Activated T-helper 9 cell treated with anti-CD3 and anti-CD28 coated beads, Interleukin-2, amount 50 U/mL, for 16 hours (primary cell): Measurements from ENCODE around the gene CETN1.

ENCODE experiments used
- DNase-seq: peaks from one replicate; pipeline ENCODE4 v3.0.0-alpha.2; 2020; ENCODE audit warnings: low read depth

The CETN1 gene

DNA sequence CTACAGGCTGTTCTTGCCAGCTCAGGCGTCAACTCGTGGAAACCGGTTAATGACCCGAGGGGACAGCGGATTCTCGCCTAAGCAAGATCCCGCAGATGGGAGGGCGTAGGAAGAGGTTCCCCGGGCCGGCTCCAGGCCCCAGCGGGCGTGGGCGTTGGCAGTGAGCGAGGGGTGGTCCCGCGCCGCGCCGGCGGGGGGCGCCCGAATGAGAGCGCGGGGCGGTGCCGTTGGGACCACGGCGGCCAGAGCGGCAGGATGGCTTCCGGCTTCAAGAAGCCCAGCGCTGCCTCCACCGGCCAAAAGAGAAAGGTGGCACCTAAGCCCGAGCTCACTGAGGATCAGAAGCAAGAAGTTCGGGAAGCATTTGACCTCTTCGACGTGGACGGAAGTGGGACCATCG is at the start of gene CETN1:
Gene CETN1 (plus strand): TSS at position 227 of the 400 bp plus-strand sequence. CDS start 29 bp downstream, at position 256.
- DNase-seq, result no peak

DNA sequence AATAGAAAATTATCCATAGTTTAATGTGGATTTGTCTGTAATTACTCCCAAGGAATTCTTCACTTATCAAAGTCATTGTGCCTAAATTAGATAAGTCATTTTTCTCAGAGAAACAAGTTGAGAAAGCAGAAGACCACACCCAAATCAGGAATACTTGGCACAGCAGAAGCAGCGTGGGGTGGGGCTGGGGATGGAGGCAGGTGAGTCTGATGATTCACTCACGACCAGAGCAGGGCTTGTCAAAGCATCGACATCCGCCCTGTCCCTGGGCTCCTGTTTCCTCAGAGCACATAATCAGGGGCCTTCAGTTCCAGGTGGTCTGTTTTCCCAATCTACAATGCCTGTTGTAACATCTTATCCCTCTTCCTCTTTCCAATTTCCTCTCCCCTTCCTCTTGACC is 48.2 kb upstream of the CETN1 start:
- DNase-seq, result no peak

DNA sequence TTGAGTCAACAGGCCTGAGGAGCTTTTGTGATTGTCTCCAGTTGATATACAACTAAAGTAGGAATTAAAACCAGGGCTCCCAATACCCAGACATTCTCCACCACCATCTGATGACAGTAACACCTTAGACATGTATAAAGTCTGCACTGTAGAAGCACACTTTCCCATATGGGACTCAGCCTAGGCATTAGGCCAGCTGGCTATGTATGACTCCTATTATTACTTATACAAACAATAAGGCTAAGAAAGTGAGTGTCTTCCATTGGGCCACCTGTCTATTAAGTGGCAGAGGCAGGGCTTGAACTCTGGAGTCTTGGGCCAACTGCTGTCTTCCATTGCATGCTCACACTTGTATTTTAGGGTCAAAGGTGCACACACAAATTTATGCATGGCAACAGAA is 47.5 kb upstream of the CETN1 start:
- no peak for DNase-seq

DNA sequence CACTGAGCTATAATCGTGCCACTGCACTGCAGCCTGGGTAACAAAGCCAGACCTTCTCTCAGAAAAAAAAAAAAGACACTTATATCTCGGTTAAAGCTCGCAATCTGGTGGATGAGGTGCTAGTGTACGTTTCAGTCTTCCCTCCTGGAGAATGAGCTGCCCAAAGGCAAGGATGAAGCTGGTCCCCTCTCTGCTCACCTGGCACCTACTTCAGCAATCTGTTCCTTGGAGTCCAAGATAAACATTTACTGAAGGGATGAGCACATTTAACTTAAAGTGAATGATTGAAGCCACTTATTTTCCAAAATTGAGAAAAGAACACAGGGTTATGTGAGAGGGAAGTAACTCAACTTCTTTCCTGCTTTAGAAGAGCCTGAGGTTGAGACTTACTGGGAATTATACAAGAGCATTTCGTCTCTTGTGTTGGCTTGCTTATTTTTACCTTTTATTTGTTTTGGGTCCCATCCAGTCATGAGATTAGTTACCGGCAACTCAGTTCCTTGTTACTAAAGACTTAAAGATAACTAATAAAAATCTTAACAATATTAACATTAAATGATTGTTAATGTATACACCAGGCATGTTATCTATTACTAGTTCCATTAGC is 46.1 kb upstream of the CETN1 start:
- no peak for DNase-seq

DNA sequence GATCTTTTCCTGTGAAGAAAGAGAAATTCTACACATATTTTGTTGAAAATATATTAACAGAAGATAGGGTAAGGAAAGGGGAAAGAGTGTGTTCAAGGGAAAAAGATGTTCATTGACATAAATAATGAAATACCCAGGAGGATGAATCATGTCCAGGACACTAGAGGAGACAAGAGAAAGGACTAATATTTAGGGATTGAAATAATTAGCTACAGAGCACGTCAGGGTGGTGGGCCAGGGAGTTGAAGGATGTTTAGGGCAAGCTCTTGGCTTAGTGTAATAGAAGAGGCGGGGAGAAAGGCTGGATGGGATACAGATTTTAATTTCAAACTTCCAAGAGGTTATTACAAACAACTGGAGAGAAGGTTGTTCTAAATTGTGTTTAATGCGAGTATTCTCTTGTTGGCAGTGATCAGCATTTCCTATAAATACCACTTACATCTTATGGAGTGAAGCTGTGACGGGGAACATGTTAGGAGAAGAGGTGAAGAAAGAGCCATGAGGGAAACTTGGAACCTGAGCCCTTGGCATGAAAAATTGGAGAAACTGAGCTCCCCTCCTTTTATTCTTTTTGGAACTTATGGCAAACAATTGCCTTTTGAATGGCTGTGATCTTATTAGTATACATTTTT is 36.6 kb upstream of the CETN1 start:
- DNase-seq, result no peak

DNA sequence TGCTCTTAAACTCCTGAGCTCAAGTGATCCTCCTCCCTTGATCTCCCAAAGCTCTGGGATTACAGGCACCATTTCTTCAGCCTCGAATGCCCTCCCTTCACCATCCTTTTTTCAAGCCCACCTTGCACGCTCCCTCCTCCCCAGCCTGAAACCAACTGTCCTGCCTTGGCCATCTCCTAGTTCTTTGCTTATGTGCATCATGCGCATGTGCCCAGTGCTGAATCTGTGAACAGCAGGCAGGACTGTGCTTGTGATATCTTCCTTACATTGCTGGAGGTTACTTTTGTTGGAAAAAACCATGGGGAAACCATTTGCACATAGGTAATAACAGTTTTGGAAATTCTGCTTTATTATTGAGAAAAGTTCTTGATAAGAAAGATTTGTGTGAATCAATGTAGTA is 30.2 kb upstream of the CETN1 start:
- no peak for DNase-seq

DNA sequence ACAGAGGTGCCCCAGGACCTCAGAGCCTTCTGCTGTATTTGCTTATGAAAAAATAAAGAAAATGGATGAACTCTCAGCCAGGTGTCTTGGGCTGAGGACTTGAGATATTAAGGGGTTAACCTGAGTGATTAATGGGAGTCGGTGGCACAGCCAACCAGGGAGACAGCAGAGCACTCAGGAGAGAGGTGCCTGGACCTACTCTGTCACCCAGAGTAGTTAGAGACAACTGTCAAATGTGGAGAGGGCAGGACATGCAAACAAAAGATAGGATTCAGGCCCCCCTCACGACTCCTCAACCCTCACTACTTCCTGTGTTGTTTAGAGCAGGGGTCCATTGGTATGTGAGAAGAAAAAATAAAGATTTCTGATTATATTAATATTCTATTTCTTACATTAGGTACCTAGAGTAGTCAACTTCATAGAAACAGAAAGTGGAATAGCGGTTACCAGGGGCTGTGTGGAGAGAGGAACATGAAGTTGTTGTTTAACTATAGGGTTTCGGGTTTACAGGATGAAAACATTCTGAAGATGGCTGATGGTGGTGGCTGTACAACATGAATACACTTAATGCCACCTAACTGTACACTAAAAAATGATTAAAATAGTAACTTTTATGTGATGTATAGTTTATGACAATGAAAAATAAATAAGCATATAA is 28.6 kb upstream of the CETN1 start:
- DNase-seq, result no peak

DNA sequence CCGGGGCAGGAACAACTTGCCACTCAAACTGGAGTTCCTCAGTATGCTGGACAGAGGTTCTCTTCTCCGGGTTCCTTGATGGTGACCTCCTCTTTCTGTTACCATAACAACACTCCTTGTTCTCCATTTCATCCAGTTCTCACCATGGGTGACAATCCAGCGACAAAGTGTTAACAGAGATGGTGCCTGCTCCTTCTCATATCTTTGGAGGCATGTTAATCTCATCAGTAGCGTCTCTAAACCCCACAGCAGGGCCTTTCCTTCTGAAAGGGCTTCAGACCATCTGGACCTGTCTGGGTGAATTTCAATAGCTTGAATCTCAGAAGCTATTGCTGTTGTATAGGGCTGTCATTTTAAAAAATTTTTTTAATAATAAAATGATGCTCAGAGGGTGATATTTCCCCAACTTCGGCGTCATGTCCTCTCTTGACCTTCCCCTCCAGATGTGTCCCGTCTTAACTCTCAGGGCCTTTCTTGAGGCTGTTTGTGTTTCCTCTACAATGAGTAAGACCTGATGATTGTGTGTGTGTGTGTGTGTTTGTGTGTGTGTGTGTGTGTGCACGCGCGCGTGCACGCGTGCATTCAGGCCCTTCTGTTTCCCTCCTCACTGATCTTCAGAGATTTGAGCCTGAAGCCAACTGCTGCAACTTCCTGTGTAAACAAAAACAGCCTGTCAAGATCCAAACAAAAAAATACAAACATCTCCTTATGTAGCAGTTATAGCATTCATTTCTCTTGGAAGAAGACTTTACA is 24.3 kb upstream of the CETN1 start:
- DNase-seq, result no peak

DNA sequence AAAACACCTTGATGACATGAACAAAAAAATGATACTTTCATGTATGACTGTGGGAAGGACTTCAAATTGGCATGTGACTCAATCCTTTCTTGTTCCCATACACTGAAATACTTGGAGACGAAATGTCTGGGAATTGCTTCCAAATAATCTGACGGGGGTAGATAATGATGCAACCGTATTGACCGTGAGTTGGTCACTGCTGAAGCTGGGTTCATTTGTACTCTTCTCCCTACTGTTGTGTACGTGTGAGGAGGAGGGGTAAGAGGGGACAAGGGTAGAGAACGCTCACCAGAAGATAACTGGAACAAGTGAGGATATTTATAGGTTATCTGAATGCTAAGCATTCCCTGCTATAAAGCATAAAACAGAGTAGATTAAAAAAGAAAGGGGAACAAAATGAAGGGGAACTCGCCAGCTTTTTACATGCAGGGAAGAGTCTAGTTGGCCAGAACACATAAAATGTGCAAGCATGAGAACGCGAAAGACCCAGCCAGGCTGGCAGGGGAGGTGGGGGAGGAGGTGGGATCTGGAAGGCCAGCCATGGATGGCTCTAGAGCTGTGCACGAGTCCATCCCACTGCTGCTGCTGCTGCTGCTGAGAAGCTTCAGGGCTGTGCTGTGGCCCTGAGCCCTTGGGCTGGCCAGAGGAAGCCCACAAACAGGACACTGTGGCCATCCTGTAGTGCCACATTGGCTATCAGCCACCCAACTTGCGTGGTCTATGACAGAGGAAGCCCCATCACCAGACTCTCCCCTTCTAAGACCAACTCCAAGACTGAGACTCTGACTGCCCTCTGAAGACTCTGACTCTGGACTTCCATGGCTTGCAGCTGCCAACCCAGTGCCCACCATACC is 15.2 kb upstream of the CETN1 start:
- no peak for DNase-seq

DNA sequence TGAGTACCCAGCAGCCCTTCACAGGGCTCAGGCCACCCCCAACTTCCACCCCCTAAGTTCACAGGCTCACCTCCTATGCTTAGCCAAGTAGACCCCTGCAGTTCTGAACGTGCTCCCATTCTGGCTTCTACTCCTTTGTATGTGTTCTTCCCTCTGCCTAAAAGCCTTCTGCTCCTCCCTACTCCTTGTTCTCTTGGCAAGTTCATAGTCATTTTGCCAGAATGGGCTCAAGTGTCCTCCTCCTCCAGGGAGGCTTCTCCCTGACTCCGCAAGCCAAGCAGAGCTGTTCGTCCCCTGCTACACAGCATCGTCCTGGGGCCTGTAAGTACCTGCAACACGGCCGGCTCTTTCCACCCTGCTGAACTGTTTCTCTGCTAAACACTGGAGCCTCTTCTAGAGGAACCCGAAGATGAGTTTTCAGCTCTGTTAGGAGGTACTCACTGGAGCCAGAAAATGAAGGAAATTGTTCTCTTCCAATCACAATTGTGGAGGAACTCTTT is 14.6 kb upstream of the CETN1 start:
- no peak for DNase-seq

DNA sequence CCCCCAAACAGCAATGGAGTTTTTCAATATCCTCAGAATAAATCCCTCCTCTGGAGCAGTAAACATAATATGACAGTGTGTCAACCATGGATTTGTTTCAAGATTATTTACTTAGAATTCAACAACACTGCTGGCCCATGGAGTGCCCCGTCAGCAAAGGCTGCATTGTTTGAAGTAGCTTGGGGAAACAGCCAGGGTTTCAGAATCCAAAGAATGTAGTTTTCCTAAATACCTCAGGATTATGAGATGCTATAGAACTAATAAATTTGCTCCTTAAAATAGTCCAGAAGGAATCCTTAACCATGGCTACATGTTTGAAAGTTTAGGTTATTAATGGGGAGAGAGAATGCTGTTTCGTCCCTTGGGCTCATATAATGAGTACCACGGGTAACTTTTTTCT is 13.1 kb upstream of the CETN1 start:
- DNase-seq, result no peak

DNA sequence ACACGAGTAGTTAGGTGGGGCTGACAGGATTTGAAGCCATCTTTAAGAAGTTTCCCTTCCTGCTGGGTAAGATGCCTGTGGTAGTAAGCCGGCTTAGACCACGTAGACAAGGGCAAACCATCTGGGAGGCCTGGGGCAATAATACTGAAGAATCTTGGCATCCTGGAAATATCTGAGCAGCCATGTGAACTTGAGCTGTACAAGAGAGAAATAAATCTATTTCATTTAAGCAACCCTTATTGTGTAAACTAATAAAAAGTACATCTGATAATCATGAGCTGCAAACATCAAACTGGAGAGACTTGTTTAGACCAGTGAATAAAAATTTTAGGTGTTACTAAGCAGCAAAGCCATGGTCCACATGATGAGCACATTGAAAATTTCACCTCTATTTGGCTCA is 11.4 kb upstream of the CETN1 start:
- no peak for DNase-seq

DNA sequence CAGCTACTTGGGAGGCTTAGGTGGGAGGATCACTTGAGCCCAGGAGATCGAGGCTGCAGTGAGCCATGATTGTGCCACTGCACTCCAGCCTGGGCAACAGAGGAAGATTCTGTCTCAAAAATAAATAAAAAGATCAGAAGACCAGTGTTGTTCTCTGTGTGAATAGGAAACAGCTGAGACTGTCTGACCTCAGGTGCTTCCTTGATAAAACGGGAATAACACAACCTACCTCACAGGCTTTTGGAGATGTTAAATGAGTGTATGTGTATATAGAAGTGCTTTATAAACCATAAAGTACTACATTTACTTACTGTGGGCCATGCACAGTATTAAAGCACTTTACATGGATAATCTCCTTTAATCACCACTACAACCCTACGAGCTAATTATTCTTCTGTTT is 9.9 kb upstream of the CETN1 start:
- no peak for DNase-seq

DNA sequence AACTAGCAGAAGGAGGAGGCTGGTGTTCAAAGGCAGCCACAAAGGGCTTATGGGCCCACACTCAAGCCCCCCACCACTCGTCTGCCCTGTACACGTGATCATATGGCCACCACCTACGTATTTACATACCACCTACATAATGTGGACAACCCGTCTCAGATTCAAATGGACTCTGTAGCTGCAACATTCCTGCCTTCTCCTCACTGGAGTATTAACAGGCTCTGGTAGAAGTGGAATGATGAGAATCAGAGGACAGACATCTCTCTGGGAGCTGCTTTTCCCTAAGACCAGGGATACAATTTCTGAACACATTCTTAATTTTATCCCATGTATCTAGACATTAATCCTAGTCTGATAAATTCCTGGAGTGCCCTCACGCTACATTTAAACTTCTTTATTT is 9.5 kb upstream of the CETN1 start:
- no peak for DNase-seq

DNA sequence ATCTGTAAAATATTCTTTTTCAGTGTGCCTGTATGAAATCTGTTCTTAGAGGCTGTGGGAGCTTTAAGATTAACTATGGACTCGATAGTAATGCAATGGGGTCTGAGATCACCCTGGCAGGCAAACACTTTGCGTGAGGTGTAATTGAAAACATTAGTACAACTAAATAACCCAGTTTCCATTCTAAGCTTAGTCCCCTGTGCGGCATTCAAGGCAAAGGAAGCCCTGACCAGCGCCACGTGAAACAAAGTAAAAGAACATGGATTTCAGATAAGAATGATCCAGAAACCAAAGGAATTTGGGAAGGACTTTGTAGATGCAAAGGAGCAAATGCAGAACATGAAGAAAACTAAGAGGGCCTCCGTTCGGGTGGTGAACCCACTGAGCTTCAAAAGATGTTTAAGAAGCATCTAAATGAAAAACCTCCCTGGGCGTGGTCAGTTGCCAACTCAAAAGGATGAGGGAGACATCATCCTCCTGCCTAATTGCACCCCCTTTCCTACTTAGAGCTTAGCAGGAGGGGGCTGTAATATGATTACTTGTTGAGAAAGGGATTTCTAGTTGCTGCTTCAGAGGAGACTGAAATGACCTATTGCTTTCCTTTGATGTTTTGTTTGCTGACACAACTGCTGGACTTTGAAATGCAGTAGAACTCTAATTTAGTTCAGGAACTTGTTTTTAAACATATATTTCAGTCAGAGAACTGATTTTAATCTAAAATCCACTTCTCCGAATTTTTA is 7.9 kb upstream of the CETN1 start:
- DNase-seq, result no peak

DNA sequence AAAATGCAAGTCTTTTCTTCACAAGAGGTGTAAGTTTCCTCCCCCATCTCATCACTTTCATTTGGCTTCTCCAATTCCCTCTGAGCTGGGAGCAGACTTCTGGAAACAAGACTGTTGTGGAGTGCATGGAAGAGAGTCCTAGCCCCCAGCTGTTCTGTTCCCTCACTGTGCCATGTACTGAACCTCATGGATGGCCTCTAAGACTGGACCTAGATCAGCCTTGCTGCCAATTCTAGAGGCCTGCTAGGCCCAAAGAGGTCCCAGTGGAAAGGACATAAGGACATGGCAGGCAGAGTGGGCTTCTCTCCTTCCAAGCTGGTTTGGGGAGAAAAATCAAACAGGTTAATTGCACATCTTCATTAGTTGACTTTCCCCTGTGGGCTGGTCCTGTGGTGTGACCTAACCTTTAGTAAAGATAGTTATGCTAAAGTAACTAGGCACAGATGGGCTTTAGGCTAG is 7.3 kb upstream of the CETN1 start:
- DNase-seq, result no peak

DNA sequence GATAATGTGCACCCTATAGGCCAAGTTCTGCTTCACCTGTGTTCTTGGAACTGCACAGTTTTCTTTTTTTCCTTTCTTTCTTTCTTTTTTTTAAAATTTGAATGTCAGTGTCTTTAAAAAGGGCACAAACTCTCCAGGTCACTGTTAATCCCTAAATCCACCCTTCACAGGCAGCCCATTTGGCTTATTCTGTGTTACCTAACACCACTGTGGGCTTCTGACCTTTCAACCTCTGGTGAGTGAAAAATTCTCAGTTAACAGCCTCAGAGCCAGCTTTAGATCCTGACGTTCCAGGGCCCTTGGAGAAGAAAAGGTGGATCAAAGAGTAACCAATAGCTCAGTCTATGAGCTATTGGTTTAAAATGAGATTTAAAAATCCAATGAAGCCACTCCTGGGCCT is 6.8 kb upstream of the CETN1 start:
- DNase-seq, result no peak

DNA sequence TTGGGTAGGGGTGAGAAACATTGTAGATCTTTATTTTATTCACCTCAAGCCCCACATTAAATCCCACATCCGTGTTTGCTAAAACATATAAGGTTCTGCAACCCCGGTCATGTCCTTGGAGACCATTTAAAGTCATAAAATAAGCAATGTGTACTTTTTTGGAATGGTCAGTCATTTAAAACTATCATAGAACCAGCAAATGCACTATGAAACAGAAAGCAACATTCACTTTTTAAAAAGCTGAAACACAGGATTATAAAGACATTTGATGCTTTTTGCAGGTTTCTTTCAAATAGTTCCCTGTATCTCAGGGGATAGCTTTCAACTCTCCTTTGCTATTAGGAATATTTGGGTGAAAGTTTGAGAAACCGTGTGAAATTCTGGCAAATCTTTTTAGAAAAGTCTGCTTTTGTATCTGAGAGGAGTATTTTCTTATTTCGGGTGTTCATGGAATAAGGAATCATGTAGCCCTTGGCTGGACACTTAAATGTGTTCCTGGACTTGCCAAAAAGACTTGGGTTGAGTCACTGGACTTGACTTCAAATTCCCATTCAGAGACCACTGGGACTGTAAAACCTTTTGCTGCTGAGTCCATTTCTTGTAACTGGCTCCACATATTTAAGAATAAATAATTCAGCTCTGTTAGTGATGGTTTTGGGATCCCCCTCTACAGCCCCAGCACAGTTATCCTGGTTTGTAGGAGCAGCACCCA is 5.9 kb upstream of the CETN1 start:
- no peak for DNase-seq

DNA sequence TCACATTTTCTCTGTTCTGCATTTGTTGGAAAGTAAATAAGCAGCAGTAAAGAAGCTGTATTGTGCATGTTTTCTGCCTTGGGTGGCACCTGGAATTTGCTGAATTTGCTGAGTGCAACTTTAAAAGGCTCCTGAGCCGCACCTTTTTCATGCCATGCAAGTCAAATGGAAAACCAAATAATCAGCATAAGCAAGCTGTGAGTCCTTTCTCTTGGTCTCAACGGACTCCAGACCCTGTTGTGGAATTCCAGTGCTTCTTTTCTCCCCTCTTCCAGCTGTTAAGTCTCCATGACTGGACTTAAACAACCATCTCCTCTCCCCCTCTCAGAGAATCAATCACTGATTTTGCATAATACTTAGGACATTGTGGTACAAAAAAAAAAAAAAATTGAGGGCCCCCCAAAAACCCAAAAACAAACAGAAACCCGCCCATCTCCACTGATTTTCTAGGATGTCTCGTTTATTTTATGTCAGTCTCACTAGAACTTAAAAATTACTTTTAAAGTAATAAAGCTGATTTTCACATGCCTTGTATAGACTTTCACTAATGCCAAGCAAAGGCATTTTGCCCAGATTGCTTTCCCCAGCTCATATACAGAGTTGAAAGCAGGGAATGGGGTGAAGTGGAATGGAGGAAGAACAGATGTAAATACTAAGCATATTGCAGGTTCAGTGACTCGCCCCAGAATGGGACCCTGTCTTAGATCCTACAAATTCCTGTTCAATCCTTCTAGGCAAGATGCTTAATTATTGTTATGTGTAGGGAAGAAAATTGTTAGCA is 5.1 kb upstream of the CETN1 start:
- no peak for DNase-seq

DNA sequence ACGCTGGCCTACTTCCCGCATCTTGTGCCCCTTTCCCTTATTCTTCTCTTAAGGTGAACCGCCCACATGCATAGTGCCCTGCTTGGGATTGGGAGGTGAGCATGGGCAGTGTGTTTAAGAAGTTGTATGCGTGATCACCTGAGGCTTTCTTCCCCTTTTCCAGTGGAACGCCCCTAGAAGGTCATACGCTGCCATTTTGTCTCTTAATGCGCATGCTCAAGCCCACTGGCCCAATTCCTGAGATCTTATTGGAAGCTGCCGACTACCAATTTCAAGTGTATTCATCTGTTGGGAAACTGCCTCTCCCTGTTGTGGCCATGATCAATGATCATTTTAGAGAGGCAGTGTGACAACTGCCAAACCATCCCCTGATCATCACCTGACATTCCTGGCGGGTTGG is 3.3 kb upstream of the CETN1 start:
- no peak for DNase-seq
